Left hindlimb (tissue), 1 donor: ENCODE results near the gene PARN.
"Not testable (repeated sequence)": the region's sequence is repeated elsewhere in the genome, so short reads cannot be mapped to it uniquely, and the experiment has no call there.

Source experiments
- DNase-seq: peaks from one replicate; pipeline ENCODE4 v3.0.0-alpha.2; 2018

Gene PARN

GRCh38 chr16:14629919-14630619, at the start of gene PARN:
PARN (minus strand) TSS chr16:14630260; CDS start chr16:14630125, 135 bp downstream.
- DNase-seq, result peak; percentile 96

GRCh38 chr16:14678748-14679497, 48.9 kb upstream of the PARN start:
- no peak for DNase-seq

GRCh38 chr16:14677627-14678026, 47.6 kb upstream of the PARN start:
- DNase-seq, result no peak

- no peak for DNase-seq
Measured at GRCh38 chr16:14676633-14677032, 46.6 kb upstream of the PARN start.

- no peak for DNase-seq
Measured at GRCh38 chr16:14672403-14672971, 42.4 kb upstream of the PARN start.

- DNase-seq, result no peak
Measured at GRCh38 chr16:14669776-14670175, 39.7 kb upstream of the PARN start.

- no peak for DNase-seq
Measured at GRCh38 chr16:14668556-14669223, 38.6 kb upstream of the PARN start.

GRCh38 chr16:14667347-14668266, 37.5 kb upstream of the PARN start:
- DNase-seq, result no peak

- no peak for DNase-seq
Measured at GRCh38 chr16:14658063-14658462, 28.0 kb upstream of the PARN start.

GRCh38 chr16:14652726-14653125, 22.7 kb upstream of the PARN start:
- DNase-seq, result no peak

- DNase-seq, result no peak
Measured at GRCh38 chr16:14650629-14651028, 20.6 kb upstream of the PARN start.

- DNase-seq, result no peak
Measured at GRCh38 chr16:14649816-14650215, 19.8 kb upstream of the PARN start.

- DNase-seq, result no peak
Measured at GRCh38 chr16:14641926-14642325, 11.9 kb upstream of the PARN start.

- DNase-seq, result no peak
Measured at GRCh38 chr16:14641206-14641605, 11.1 kb upstream of the PARN start.

GRCh38 chr16:14640538-14640937, 10.5 kb upstream of the PARN start:
- DNase-seq, result no peak

GRCh38 chr16:14636951-14637240, 6.8 kb upstream of the PARN start:
- DNase-seq, result not testable (repeated sequence)

- not testable (repeated sequence) for DNase-seq
Measured at GRCh38 chr16:14636179-14636950, 6.3 kb upstream of the PARN start.

- no peak for DNase-seq
Measured at GRCh38 chr16:14635395-14636165, 5.5 kb upstream of the PARN start.

- no peak for DNase-seq
Measured at GRCh38 chr16:14634389-14634725, 4.3 kb upstream of the PARN start.

- DNase-seq, result peak; percentile 99
Measured at GRCh38 chr16:14632693-14633569, 2.9 kb upstream of the PARN start, which contains the start of gene BFAR. BFAR (plus strand) TSS chr16:14632951; CDS start chr16:14644347, 11,396 bp downstream.
